ENCODE data around the gene ZNF324. TPM values are rescaled to one million over a fixed set of nuclear protein-coding genes. Genes with fewer than 3 reads are reported as not detected.

Gene ZNF324
- total and polyA plus RNA-seq, 2 of the 4 experiments (the other 2 are of a cell fraction): 6.0 to 6.6 TPM

DNA sequence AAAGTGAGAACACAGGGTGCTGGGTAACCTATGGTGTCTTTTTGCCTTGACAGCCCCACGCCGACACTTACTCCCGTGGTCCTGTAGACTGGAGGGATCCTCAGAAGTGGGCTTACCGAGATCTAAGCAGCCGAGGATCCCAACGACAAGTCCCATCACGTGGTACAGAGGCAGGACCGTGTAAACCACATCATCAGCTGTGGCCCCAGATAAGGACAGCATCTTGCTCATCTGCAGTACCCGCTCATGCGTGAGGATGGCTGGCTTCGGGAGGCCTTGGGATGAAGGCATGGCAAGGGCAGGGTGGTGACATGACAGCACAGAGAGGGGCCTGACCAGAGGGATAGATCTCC lies 42.8 kb downstream of the ZNF324 start:
- H3K36me3 ChIP-seq (ENCODE audit: control insufficient read depth, insufficient read depth, low read length): peaks cover 4% of the 10 kb centered on the region; the same call in 1 of the 2 replicates
- no peak overlapping the region for H3K9ac ChIP-seq (ENCODE audit: low read depth, low read length)
- H2BK15ac ChIP-seq (ENCODE audit: low read depth, low read length): no peak overlapping the region
- no peak overlapping the region for H2BK120ac ChIP-seq (ENCODE audit: low read depth, low read length)
- H4K5ac ChIP-seq (ENCODE audit: low read depth, low read length): no peak overlapping the region
- no peaks in the 10 kb centered on the region for H4K20me1 ChIP-seq (ENCODE audit: insufficient read depth, low read length)
- no peak overlapping the region for H2BK20ac ChIP-seq (ENCODE audit: low read depth, low read length)
- DNase-seq (no peak), ATAC-seq (ENCODE audit: low read depth) (no peak)
- intact Hi-C loops (cut with micrococcal nuclease) (no loop called here), dilution Hi-C loops (cut with HindIII; ENCODE audit: low sequenced_read_pairs, unreplicated experiment) (no loop called here), in situ Hi-C loops (cut with MboI; ENCODE audit: low sequenced_read_pairs) (no loop called here)
- H4K91ac ChIP-seq (ENCODE audit: insufficient read depth, low read depth, low read length): no peak overlapping the region
- H3K27ac ChIP-seq (ENCODE audit: insufficient read depth, low read length): no peak overlapping the region
- TF ChIP-seq FOS (IDR thresholded peaks at IDR 0.05; ENCODE audit: low read depth, low read length) (no peak), POLR2A (IDR thresholded peaks at IDR 0.05; ENCODE audit: low read depth, low read length) (no peak), CEBPB (IDR thresholded peaks at IDR 0.05; ENCODE audit: low read depth, low read length) (no peak), RAD21 (IDR thresholded peaks at IDR 0.05; ENCODE audit: low read length) (no peak), NFE2L2 (IDR thresholded peaks at IDR 0.05; ENCODE audit: low read depth, low read length) (no peak), RCOR1 (IDR thresholded peaks at IDR 0.05; ENCODE audit: insufficient replicate concordance, low read length) (no peak), SMC3 (IDR thresholded peaks at IDR 0.05; ENCODE audit: low read depth, low read length) (no peak), RFX5 (IDR thresholded peaks at IDR 0.05; ENCODE audit: low read depth, low read length) (no peak), CHD1 (IDR thresholded peaks at IDR 0.05; ENCODE audit: low read depth, low read length) (no peak), MAFK (IDR thresholded peaks at IDR 0.05; ENCODE audit: low read depth, low read length) (no peak), BHLHE40 (IDR thresholded peaks at IDR 0.05; ENCODE audit: low read depth, low read length) (no peak), MAZ (IDR thresholded peaks at IDR 0.05; ENCODE audit: borderline replicate concordance, low read depth, low read length) (no peak), MXI1 (IDR thresholded peaks at IDR 0.05; ENCODE audit: borderline replicate concordance, low read depth, low read length) (no peak)
- TF ChIP-seq, protein P1, sequence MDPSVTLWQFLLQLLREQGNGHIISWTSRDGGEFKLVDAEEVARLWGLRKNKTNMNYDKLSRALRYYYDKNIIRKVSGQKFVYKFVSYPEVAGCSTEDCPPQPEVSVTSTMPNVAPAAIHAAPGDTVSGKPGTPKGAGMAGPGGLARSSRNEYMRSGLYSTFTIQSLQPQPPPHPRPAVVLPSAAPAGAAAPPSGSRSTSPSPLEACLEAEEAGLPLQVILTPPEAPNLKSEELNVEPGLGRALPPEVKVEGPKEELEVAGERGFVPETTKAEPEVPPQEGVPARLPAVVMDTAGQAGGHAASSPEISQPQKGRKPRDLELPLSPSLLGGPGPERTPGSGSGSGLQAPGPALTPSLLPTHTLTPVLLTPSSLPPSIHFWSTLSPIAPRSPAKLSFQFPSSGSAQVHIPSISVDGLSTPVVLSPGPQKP (IDR thresholded peaks at IDR 0.05; ENCODE audit: borderline replicate concordance, low read depth, low read length): no peak
- TF ChIP-seq, protein P2, sequence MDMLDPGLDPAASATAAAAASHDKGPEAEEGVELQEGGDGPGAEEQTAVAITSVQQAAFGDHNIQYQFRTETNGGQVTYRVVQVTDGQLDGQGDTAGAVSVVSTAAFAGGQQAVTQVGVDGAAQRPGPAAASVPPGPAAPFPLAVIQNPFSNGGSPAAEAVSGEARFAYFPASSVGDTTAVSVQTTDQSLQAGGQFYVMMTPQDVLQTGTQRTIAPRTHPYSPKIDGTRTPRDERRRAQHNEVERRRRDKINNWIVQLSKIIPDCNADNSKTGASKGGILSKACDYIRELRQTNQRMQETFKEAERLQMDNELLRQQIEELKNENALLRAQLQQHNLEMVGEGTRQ (IDR thresholded peaks at IDR 0.05; ENCODE audit: low read depth, low read length): no peak
- TF ChIP-seq, protein P3, sequence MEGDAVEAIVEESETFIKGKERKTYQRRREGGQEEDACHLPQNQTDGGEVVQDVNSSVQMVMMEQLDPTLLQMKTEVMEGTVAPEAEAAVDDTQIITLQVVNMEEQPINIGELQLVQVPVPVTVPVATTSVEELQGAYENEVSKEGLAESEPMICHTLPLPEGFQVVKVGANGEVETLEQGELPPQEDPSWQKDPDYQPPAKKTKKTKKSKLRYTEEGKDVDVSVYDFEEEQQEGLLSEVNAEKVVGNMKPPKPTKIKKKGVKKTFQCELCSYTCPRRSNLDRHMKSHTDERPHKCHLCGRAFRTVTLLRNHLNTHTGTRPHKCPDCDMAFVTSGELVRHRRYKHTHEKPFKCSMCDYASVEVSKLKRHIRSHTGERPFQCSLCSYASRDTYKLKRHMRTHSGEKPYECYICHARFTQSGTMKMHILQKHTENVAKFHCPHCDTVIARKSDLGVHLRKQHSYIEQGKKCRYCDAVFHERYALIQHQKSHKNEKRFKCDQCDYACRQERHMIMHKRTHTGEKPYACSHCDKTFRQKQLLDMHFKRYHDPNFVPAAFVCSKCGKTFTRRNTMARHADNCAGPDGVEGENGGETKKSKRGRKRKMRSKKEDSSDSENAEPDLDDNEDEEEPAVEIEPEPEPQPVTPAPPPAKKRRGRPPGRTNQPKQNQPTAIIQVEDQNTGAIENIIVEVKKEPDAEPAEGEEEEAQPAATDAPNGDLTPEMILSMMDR (conservative IDR thresholded peaks at IDR 0.05; ENCODE audit: low read depth, low read length): no peak
- no peak overlapping the region for H3K56ac ChIP-seq (ENCODE audit: extremely low read depth, insufficient read depth, low read length)
- no peak overlapping the region for H3K4me3 ChIP-seq (ENCODE audit: insufficient read depth, low read depth, low read length)
- ChIA-PET POLR2A (ENCODE audit: unreplicated experiment) (no interaction called here), CTCF (no interaction called here)
- no peak overlapping the region for H3K14ac ChIP-seq (replicated peaks; ENCODE audit: low read depth, low read length)
- no peaks in the 10 kb centered on the region for H3K4me1 ChIP-seq (ENCODE audit: control insufficient read depth, insufficient read depth, low read length)
- H3K27me3 ChIP-seq (ENCODE audit: control insufficient read depth, insufficient read depth, low read length): no peaks in the 10 kb centered on the region
- no peak overlapping the region for H2BK5ac ChIP-seq (ENCODE audit: low read depth, low read length, poor library complexity, severe bottlenecking)
- H3K4me2 ChIP-seq (ENCODE audit: low read depth, low read length): no peak overlapping the region
- BruUV-seq (replicated peaks): no TSS peak
- H3K18ac ChIP-seq (ENCODE audit: low read depth, low read length): no peak overlapping the region
- peaks cover 2% of the 10 kb centered on the region; the same call in 1 of the 2 replicates for H3K9me3 ChIP-seq (ENCODE audit: control insufficient read depth, insufficient read depth, low read length)
- no peak overlapping the region for H4K8ac ChIP-seq (ENCODE audit: low read depth in 2 of 2, low read length in 2 of 2)
- peak overlapping the region; percentile 78 for H2AK9ac ChIP-seq (replicated peaks; ENCODE audit: low read depth, low read length, poor library complexity)
- H3K79me1 ChIP-seq (ENCODE audit: low read depth in 1 of 2, low read length in 2 of 2): peaks cover 4 to 26% of the 10 kb centered on the region in 2 experiments; a peak in 3 of 4 replicates
- H2AK5ac ChIP-seq (ENCODE audit: low read depth, low read length): no peak overlapping the region
- no peak overlapping the region for H3K23ac ChIP-seq (ENCODE audit: low read depth, low read length)
- no peaks in the 10 kb centered on the region for H3K9me1 ChIP-seq (ENCODE audit: insufficient read depth, low read length)
- peak overlapping the region; percentile 11 for H2AFZ ChIP-seq (replicated peaks; ENCODE audit: low read length, poor library complexity)
- no peak overlapping the region for H3K4ac ChIP-seq (ENCODE audit: low read depth, low read length)
- WGBS, 2 experiments (ENCODE audit: extremely low coverage in 2 of 2, insufficient read length in 1 of 2): 87% methylated on average over 10 of the region's 11 CpGs; no CpG with 5 or more reads in 1 of the 2 experiments
